Rectal smooth muscle tissue (tissue), 1 donor: Measurements from ENCODE around the gene NDE1.

Source experiments
- H3K27ac ChIP-seq: one replicate; pipeline ENCODE4 v1.7.0; 2013; ENCODE audit warnings: low read depth, low read length, inconsistent platforms
- H3K27me3 ChIP-seq: one replicate; pipeline ENCODE4 v1.7.0; 2013; ENCODE audit warnings: low read length; ENCODE audit not compliant: control insufficient read depth, insufficient read depth
- H3K36me3 ChIP-seq: one replicate; pipeline ENCODE4 v1.7.0; 2013; ENCODE audit warnings: low read length; ENCODE audit not compliant: control insufficient read depth, insufficient read depth
- H3K4me1 ChIP-seq: one replicate; pipeline ENCODE4 v1.7.0; 2013; ENCODE audit warnings: low read length; ENCODE audit not compliant: control insufficient read depth, insufficient read depth
- H3K4me3 ChIP-seq: one replicate; pipeline ENCODE4 v1.7.0; 2013; ENCODE audit warnings: low read length
- H3K9ac ChIP-seq: one replicate; pipeline ENCODE4 v1.7.0; 2013; ENCODE audit warnings: low read length

NDE1 gene

GRCh38 chr16:15699819-15700218 lies 49.8 kb downstream of the NDE1 start:
- H3K4me3 ChIP-seq, result no peak overlapping the region
- H3K27me3 ChIP-seq, result no peaks in the 10 kb centered on the region
- no peak overlapping the region for H3K9ac ChIP-seq
- peaks cover 19% of the 10 kb centered on the region for H3K36me3 ChIP-seq
- no peak overlapping the region for H3K27ac ChIP-seq
- no peaks in the 10 kb centered on the region for H3K4me1 ChIP-seq

GRCh38 chr16:15701367-15701766 lies 51.3 kb downstream of the NDE1 start:
- Histone ChIP-seq H3K36me3 (peaks cover 17% of the 10 kb centered on the region), H3K9ac (no peak overlapping the region), H3K27ac (peak overlapping the region; percentile 50), H3K27me3 (no peaks in the 10 kb centered on the region), H3K4me1 (no peaks in the 10 kb centered on the region), H3K4me3 (no peak overlapping the region)

- H3K27me3 ChIP-seq, result no peaks in the 10 kb centered on the region
- H3K36me3 ChIP-seq, result peaks cover 17% of the 10 kb centered on the region
- no peak overlapping the region for H3K4me3 ChIP-seq
- peak overlapping the region; percentile 50 for H3K27ac ChIP-seq
- H3K4me1 ChIP-seq, result no peaks in the 10 kb centered on the region
- no peak overlapping the region for H3K9ac ChIP-seq
Measured at GRCh38 chr16:15701975-15702970, 52.2 kb downstream of the NDE1 start.

GRCh38 chr16:15703029-15703736 lies 53.1 kb downstream of the NDE1 start:
- peak overlapping the region; percentile 50 for H3K27ac ChIP-seq
- no peaks in the 10 kb centered on the region for H3K27me3 ChIP-seq
- no peaks in the 10 kb centered on the region for H3K4me1 ChIP-seq
- H3K36me3 ChIP-seq, result peaks cover 18% of the 10 kb centered on the region
- H3K9ac ChIP-seq, result no peak overlapping the region
- no peak overlapping the region for H3K4me3 ChIP-seq

GRCh38 chr16:15704545-15704987 lies 54.5 kb downstream of the NDE1 start:
- peaks cover 19% of the 10 kb centered on the region for H3K36me3 ChIP-seq
- H3K9ac ChIP-seq, result no peak overlapping the region
- peak overlapping the region; percentile 35 for H3K27ac ChIP-seq

GRCh38 chr16:15705064-15705565 lies 55.1 kb downstream of the NDE1 start:
- Histone ChIP-seq H3K36me3 (peaks cover 24% of the 10 kb centered on the region), H3K27me3 (no peaks in the 10 kb centered on the region), H3K4me3 (no peak overlapping the region), H3K9ac (no peak overlapping the region), H3K4me1 (no peaks in the 10 kb centered on the region), H3K27ac (peak overlapping the region; percentile 35)

More at GRCh38 chr16:15704545-15704987, 54.5 kb downstream of the NDE1 start:
- Histone ChIP-seq H3K27me3 (no peaks in the 10 kb centered on the region), H3K4me1 (no peaks in the 10 kb centered on the region), H3K4me3 (no peak overlapping the region)

GRCh38 chr16:15707332-15707731 lies 57.3 kb downstream of the NDE1 start:
- Histone ChIP-seq H3K4me1 (peaks cover 2% of the 10 kb centered on the region), H3K27me3 (no peaks in the 10 kb centered on the region), H3K36me3 (peaks cover 33% of the 10 kb centered on the region), H3K4me3 (no peak overlapping the region), H3K27ac (peak overlapping the region; percentile 19), H3K9ac (no peak overlapping the region)

GRCh38 chr16:15708096-15708495 lies 58.1 kb downstream of the NDE1 start:
- Histone ChIP-seq H3K9ac (no peak overlapping the region), H3K27ac (peak overlapping the region; percentile 40), H3K27me3 (no peaks in the 10 kb centered on the region), H3K4me3 (no peak overlapping the region), H3K36me3 (peaks cover 31% of the 10 kb centered on the region), H3K4me1 (peaks cover 2% of the 10 kb centered on the region)

GRCh38 chr16:15708997-15709396 lies 59.0 kb downstream of the NDE1 start:
- no peak overlapping the region for H3K9ac ChIP-seq
- peaks cover 23% of the 10 kb centered on the region for H3K36me3 ChIP-seq
- no peak overlapping the region for H3K4me3 ChIP-seq
- peaks cover 2% of the 10 kb centered on the region for H3K4me1 ChIP-seq
- H3K27me3 ChIP-seq, result no peaks in the 10 kb centered on the region
- H3K27ac ChIP-seq, result peak overlapping the region; percentile 26

GRCh38 chr16:15714393-15715172 lies 64.5 kb downstream of the NDE1 start:
- H3K4me3 ChIP-seq, result no peak overlapping the region
- H3K36me3 ChIP-seq, result peaks cover 59% of the 10 kb centered on the region
- H3K27me3 ChIP-seq, result no peaks in the 10 kb centered on the region
- no peak overlapping the region for H3K27ac ChIP-seq
- H3K4me1 ChIP-seq, result peaks cover 2% of the 10 kb centered on the region
- H3K9ac ChIP-seq, result no peak overlapping the region

GRCh38 chr16:15715221-15715620 lies 65.2 kb downstream of the NDE1 start:
- Histone ChIP-seq H3K4me3 (no peak overlapping the region), H3K36me3 (peaks cover 60% of the 10 kb centered on the region), H3K9ac (no peak overlapping the region), H3K27me3 (no peaks in the 10 kb centered on the region), H3K27ac (no peak overlapping the region), H3K4me1 (peaks cover 2% of the 10 kb centered on the region)
